K562 (cell line): ENCODE measurements around the gene TJP2. TPM values are rescaled to one million over a fixed set of nuclear protein-coding genes. Genes with fewer than 3 reads are reported as not detected.

Source experiments
- ATAC-seq: fragments of 200-7000 bp; cut with Tn5 transposase; 3 replicates; pipeline ENCODE4 v1.9.1; 2020; ENCODE audit warnings: moderate library complexity
- BruUV-seq: library from RNA; stranded (reverse); fragments of 400-500 nt; replicated peaks from 2 replicates; lab custom pipeline; 2021; lab: Mats Ljungman, UMichigan
- CTCF ChIA-PET: fragments of 300-600 bp; formaldehyde crosslinking; extraction: SDS; loops from one replicate; lab custom pipeline; 2021; ENCODE audit warnings: low intra/inter-chr PET ratio; lab: Yijun Ruan, JAX
- POLR2A ChIA-PET: fragments of 300-600, 350-650 bp; sonication (Branson Sonifier 250); formaldehyde crosslinking; extraction: SDS; loops from one replicate; lab custom pipeline; 2021; ENCODE audit warnings: antibody characterized with exemption, inconsistent platforms; lab: Yijun Ruan, JAX
- DNase-seq, 4 experiments: peaks; one replicate each; pipeline versions ENCODE4 v3.0.0 to v3.0.0-alpha.2; 2011 to 2018; ENCODE audit warnings: low spot score in 3 of 4, mixed read lengths in 3 of 4; ENCODE audit errors: extremely low read depth in 1 of 4
- FAIRE-seq: peaks from 2 replicates; lab custom pipeline; 2011; peaks lifted over from hg19 to GRCh38; lab: Jason Lieb, UNC
- H2AFZ ChIP-seq: 2 replicates; pipeline ENCODE4 v1.6.0; 2011; ENCODE audit warnings: low read depth, low read length, control low read depth, inconsistent platforms
- H3K27ac ChIP-seq: fragments of 200-600 bp; 3 replicates; pipeline ENCODE4 v1.8.0; 2011; ENCODE audit warnings: low read depth, mild to moderate bottlenecking, control low read depth, inconsistent platforms, low read length, moderate library complexity, mixed read lengths; ENCODE audit errors: extremely low read depth
- H3K27me3 ChIP-seq, 2 experiments: fragments of 300-600 bp in 1 of 2; 2 replicates in 1 of 2; 3 replicates in 1 of 2; pipeline versions ENCODE4 v1.6.0 to v1.8.0; 2011; ENCODE audit warnings: inconsistent platforms in 2 of 2, low read length in 2 of 2, mild to moderate bottlenecking in 1 of 2, mixed read lengths in 1 of 2, moderate library complexity in 1 of 2; ENCODE audit not compliant: control insufficient read depth in 2 of 2, insufficient read depth in 2 of 2
- H3K36me3 ChIP-seq: fragments of 300-600 bp; 3 replicates; pipeline ENCODE4 v1.8.0; 2011; ENCODE audit warnings: mild to moderate bottlenecking, low read length, inconsistent platforms; ENCODE audit not compliant: control insufficient read depth, insufficient read depth
- H3K4me1 ChIP-seq, 2 experiments: fragments of 200-600 bp in 1 of 2; replicated peaks in 1 of 2; 2 replicates in 1 of 2; 3 replicates in 1 of 2; pipeline versions ENCODE4 v1.5.1 to v1.8.0; 2011; ENCODE audit warnings: inconsistent platforms in 2 of 2, low read length in 2 of 2, mild to moderate bottlenecking in 1 of 2, mixed read lengths in 1 of 2, moderate library complexity in 1 of 2; ENCODE audit not compliant: control insufficient read depth in 2 of 2, insufficient read depth in 2 of 2
- H3K4me2 ChIP-seq: 2 replicates; pipeline ENCODE4 v1.6.1; 2011; ENCODE audit warnings: low read length, control low read depth, inconsistent platforms, mixed read lengths; ENCODE audit not compliant: insufficient read depth
- H3K4me3 ChIP-seq: fragments of 200-600 bp; sonication (generic), shearing (Covaris generic); 2 replicates; pipeline ENCODE4 v1.5.1; 2016; ENCODE audit warnings: control low read depth, inconsistent platforms
- H3K79me2 ChIP-seq: fragments of 200-600 bp; 3 replicates; pipeline ENCODE4 v1.8.0; 2011; ENCODE audit warnings: low read length, inconsistent platforms; ENCODE audit not compliant: control insufficient read depth, insufficient read depth
- H3K9ac ChIP-seq, 2 experiments: 2 replicates each; pipeline versions ENCODE4 v1.6.0 to v1.6.1; 2011; ENCODE audit warnings: low read depth in 2 of 2, low read length in 2 of 2, control low read depth in 1 of 2, inconsistent platforms in 1 of 2, mild to moderate bottlenecking in 1 of 2, mixed read lengths in 1 of 2; ENCODE audit not compliant: insufficient read depth in 1 of 2
- H3K9me1 ChIP-seq: one replicate; pipeline ENCODE4 v1.6.0; 2011; ENCODE audit warnings: inconsistent platforms, mild to moderate bottlenecking, low read length, moderate library complexity; ENCODE audit not compliant: control insufficient read depth, insufficient read depth
- H3K9me3 ChIP-seq: replicated peaks from 2 replicates; pipeline ENCODE4 v1.5.1; 2011; ENCODE audit warnings: low read depth, low read length, inconsistent platforms; ENCODE audit not compliant: control insufficient read depth, insufficient read depth
- H4K20me1 ChIP-seq: replicated peaks from 2 replicates; pipeline ENCODE4 v1.6.1; 2011; ENCODE audit warnings: low read length, inconsistent platforms, mixed read lengths; ENCODE audit not compliant: control insufficient read depth, insufficient read depth
- CBFA2T2 ChIP-seq: fragments of 450-650 bp; conservative IDR thresholded peaks from 2 replicates; pipeline ENCODE4 v1.6.1; 2017; ENCODE audit warnings: mild to moderate bottlenecking
- EZH2 ChIP-seq: IDR thresholded peaks from 2 replicates; pipeline ENCODE4 v1.6.1; 2012; ENCODE audit warnings: low read depth, mild to moderate bottlenecking, inconsistent platforms, low read length, borderline replicate concordance
- HLTF ChIP-seq: fragments of 450-650 bp; IDR thresholded peaks from 2 replicates; pipeline ENCODE4 v1.6.1; 2016
- HMGXB4 ChIP-seq: sonication (generic); formaldehyde crosslinking; IDR thresholded peaks from 2 replicates; pipeline ENCODE4 v1.8.1; 2023; ENCODE audit warnings: mild to moderate bottlenecking, missing genetic modification reagents
- HNRNPLL ChIP-seq: fragments of 200-400 bp; formaldehyde crosslinking; IDR thresholded peaks from 2 replicates; pipeline ENCODE4 v1.6.1; 2017; ENCODE audit warnings: low read length, low read depth, mild to moderate bottlenecking; ENCODE audit not compliant: poor library complexity, severe bottlenecking
- KDM1A ChIP-seq, 2 experiments: fragments of 450-650 bp; IDR thresholded peaks; 2 replicates each; pipeline ENCODE4 v1.6.1; 2016; ENCODE audit warnings: mild to moderate bottlenecking in 2 of 2
- MAFK ChIP-seq: IDR thresholded peaks from 2 replicates; pipeline ENCODE4 v1.6.1; 2011; ENCODE audit warnings: low read length, improper control_type of control experiment
- NELFE ChIP-seq: IDR thresholded peaks from 2 replicates; pipeline ENCODE4 v1.6.1; 2011; ENCODE audit warnings: mild to moderate bottlenecking; ENCODE audit not compliant: insufficient read depth, insufficient read length
- PHF20 ChIP-seq: fragments of 450-650 bp; IDR thresholded peaks from 2 replicates; pipeline ENCODE4 v1.6.1; 2018; ENCODE audit not compliant: partially characterized antibody
- PURB ChIP-seq: sonication (generic); formaldehyde crosslinking; IDR thresholded peaks from 2 replicates; pipeline ENCODE4 v1.9.0; 2021; ENCODE audit warnings: low read depth, mild to moderate bottlenecking, missing genetic modification reagents
- SIX5 ChIP-seq, 2 experiments: IDR thresholded peaks; 2 replicates each; pipeline ENCODE4 v1.6.1; 2011; ENCODE audit warnings: low read length in 2 of 2, borderline replicate concordance in 1 of 2, low read depth in 1 of 2, mild to moderate bottlenecking in 1 of 2, moderate library complexity in 1 of 2; ENCODE audit not compliant: insufficient read depth in 1 of 2
- SUPT5H ChIP-seq: fragments of 450-650 bp; IDR thresholded peaks from 2 replicates; pipeline ENCODE4 v1.6.1; 2016
- ZBTB43 ChIP-seq: sonication (generic); formaldehyde crosslinking; IDR thresholded peaks from 2 replicates; pipeline ENCODE4 v1.8.0; 2023; ENCODE audit warnings: mild to moderate bottlenecking, missing genetic modification reagents
- ZMIZ1 ChIP-seq, 2 experiments: fragments of 150-350 bp in 1 of 2; IDR thresholded peaks; 2 replicates each; pipeline ENCODE4 v1.6.1; 2012 to 2016; ENCODE audit warnings: low read depth in 2 of 2, low read length in 2 of 2, mild to moderate bottlenecking in 1 of 2, moderate library complexity in 1 of 2
- ZNF764 ChIP-seq: fragments of 250-450 bp; sonication (Bioruptor Pico); IDR thresholded peaks from 2 replicates; pipeline ENCODE4 v1.4.0; 2020; ENCODE audit warnings: low read depth, mild to moderate bottlenecking, moderate library complexity
- ZSCAN32 ChIP-seq: fragments of 450-650 bp; formaldehyde crosslinking; IDR thresholded peaks from 2 replicates; pipeline ENCODE4 v1.4.0; 2020; ENCODE audit warnings: mild to moderate bottlenecking, moderate library complexity
- WGBS: fragments of 100-300 bp; shearing (Covaris generic); methylation state at CpG from one replicate; pipeline ENCODE4 v1.1.6; 2016; ENCODE audit warnings: low coverage, mixed read lengths; ENCODE audit not compliant: insufficient coverage; ENCODE audit errors: missing lambda C conversion rate; 5-methylcytosine and 5-hydroxymethylcytosine counted together
- in situ Hi-C: fragments of 300-500 bp; cut with MboI; formaldehyde crosslinking; loops from 4 replicates; pipeline ENCODE4 v1.15.0; 2018; ENCODE audit warnings: inconsistent platforms, mixed read lengths
- intact Hi-C: fragments of 100-400 bp; cut with micrococcal nuclease; formaldehyde crosslinking; loops from 2 replicates; pipeline ENCODE4 v1.14.2; 2022
- polyA plus RNA-seq, 8 experiments: library from polyadenylated mRNA; depleted of rRNA in 4 of 8; stranded (reverse) in 5 of 8; unstranded in 3 of 8; fragments of >200 nt; fragmentation: Nextera tagmentation in 2 of 8; fragmentation: Illumina TruSeq in 1 of 8; extraction: Ambion mirVana in 2 of 8; extraction: Trizol in 1 of 8; gene quantifications; 2 replicates each; pipeline versions ENCODE4 v1.2.1 to v1.2.3, GENCODE V29; 2011 to 2014; ENCODE audit warnings: inconsistent platforms in 1 of 8, missing spikeins in 1 of 8
- total RNA-seq, 7 experiments: library from RNA; depleted of rRNA in 6 of 7; stranded (reverse); fragments of >200 nt in 6 of 7; fragmentation: Illumina TruSeq in 2 of 7; extraction: Trizol in 2 of 7; gene quantifications; 2 replicates each; pipeline versions ENCODE4 v1.2.1 to v1.2.3, GENCODE V29; 2011 to 2021; ENCODE audit warnings: low replicate concordance in 1 of 7

Gene TJP2
- total and polyA plus RNA-seq, 9 of the 15 experiments (the other 6 are each of a cell fraction or from before 2014, with no cell fraction given) = 4.0 to 24.1 (median 16.8) TPM

GRCh38 chr9:69213647-69214046, 39.6 kb downstream of the TJP2 start:
- POLR2A ChIA-PET = interaction anchor here (0.8 to 1.2 kb wide), 4 partner anchors 11 to 30 kb away, joined by 3 to 4 read pairs (median 3); no protein-coding TSS in a partner anchor

More at GRCh38 chr9:69213647-69214046, 39.6 kb downstream of the TJP2 start:
- Histone ChIP-seq H3K4me1 (peaks cover 6 to 27% of the 10 kb centered on the region in 2 experiments; a peak in 3 of 5 replicates), H3K9ac (no peak overlapping the region), H3K79me2 (peaks cover 11% of the 10 kb centered on the region; the same call in 2 of the 3 replicates), H2AFZ (no peak overlapping the region), H3K9me3 (no peaks in the 10 kb centered on the region), H3K27ac (no peak overlapping the region), H3K27me3 (no peaks in the 10 kb centered on the region)
- no TSS peak for BruUV-seq
- ATAC-seq (no peak), DNase-seq (no peak), FAIRE-seq (no peak)
- TF ChIP-seq SUPT5H (no peak), ZSCAN32 (CRISPR knock-in tag) (no peak), ZNF764 (CRISPR knock-in tag) (no peak), HLTF (no peak), KDM1A (IDR thresholded peaks at IDR 0.05) (no peak), MAFK (no peak), HMGXB4 (no peak), SIX5 (IDR thresholded peaks at IDR 0.05; ENCODE audit: borderline replicate concordance in 1 of 2, insufficient read depth in 1 of 2, low read depth in 1 of 2, low read length in 2 of 2) (no peak), HNRNPLL (no peak), PHF20 (no peak), NELFE (no peak), CBFA2T2 (no peak), EZH2 (no peak), PURB (CRISPR knock-in tag) (no peak), ZBTB43 (CRISPR knock-in tag) (no peak), ZMIZ1 (IDR thresholded peaks at IDR 0.05; ENCODE audit: low read depth in 2 of 2, low read length in 2 of 2) (no peak)
- TF ChIP-seq, all 486 proteins: peak for 0
- no peak overlapping the region for H3K4me3 ChIP-seq
- in situ Hi-C loops (no loop called here), intact Hi-C loops (no loop called here)
- CTCF ChIA-PET = no interaction called here
- no peaks in the 10 kb centered on the region for H4K20me1 ChIP-seq
- no peaks in the 10 kb centered on the region for H3K9me1 ChIP-seq
- H3K4me2 ChIP-seq = no peak overlapping the region
- WGBS = 84% methylated on average over 4 of the region's 5 CpGs
- peaks cover 15% of the 10 kb centered on the region for H3K36me3 ChIP-seq
